Ovary (tissue), 9 donors: ENCODE results near the gene HKDC1. TPM values are rescaled to one million over a fixed set of nuclear protein-coding genes. Genes with fewer than 3 reads are reported as not detected.

Experiments used
- DNase-seq, 5 donors: peaks; one replicate each; pipeline ENCODE4 v3.0.0-alpha.2; 2019 to 2020
- H3K27ac ChIP-seq, 2 donors: fragments of 200-600 bp; one replicate each; pipeline versions ENCODE4 v1.5.1 to v1.8.0; 2019 to 2022
- H3K27me3 ChIP-seq: fragments of 200-600 bp; one replicate; pipeline ENCODE4 v1.8.0; 2022
- H3K36me3 ChIP-seq: fragments of 200-600 bp; sonication (generic); one replicate; pipeline ENCODE4 v1.5.1; 2019
- H3K4me1 ChIP-seq: one replicate; pipeline ENCODE4 v1.8.1; 2013; ENCODE audit warnings: mild to moderate bottlenecking, moderate library complexity; ENCODE audit not compliant: insufficient read depth
- H3K4me3 ChIP-seq: fragments of 200-600 bp; sonication (generic); one replicate; pipeline ENCODE4 v1.5.1; 2017
- H3K9me3 ChIP-seq, 2 donors: fragments of 200-600 bp in 1 of 2; sonication (generic) in 1 of 2; one replicate each; pipeline versions ENCODE4 v1.5.1 to v1.8.1; 2013 to 2019; ENCODE audit warnings: mild to moderate bottlenecking in 1 of 2, moderate library complexity in 1 of 2
- CTCF ChIP-seq, 3 donors: fragments of 450-650 bp in 2 of 3; fragments of 200-600 bp in 1 of 3; IDR thresholded peaks; one replicate each; pipeline versions ENCODE4 v1.5.1 to v1.8.0; 2016 to 2022; ENCODE audit warnings: antibody characterized with exemption in 3 of 3, mild to moderate bottlenecking in 1 of 3
- EP300 ChIP-seq: sonication (generic); formaldehyde crosslinking; IDR thresholded peaks from one replicate; pipeline ENCODE4 v1.6.1; 2017; ENCODE audit warnings: antibody characterized with exemption
- POLR2A ChIP-seq: fragments of 450-650 bp; IDR thresholded peaks from one replicate; pipeline ENCODE4 v1.6.1; 2017; ENCODE audit warnings: antibody characterized with exemption, mild to moderate bottlenecking, moderate library complexity
- WGBS, 3 donors: extraction: QIAGEN DNeasy Blood & Tissue Kit in 1 of 3; methylation state at CpG; one replicate each; pipeline versions ENCODE4 v1.1.5 to v1.1.7; 2013 to 2017; 5-methylcytosine and 5-hydroxymethylcytosine counted together
- intact Hi-C, 4 donors: fragments of 100-400 bp; cut with DNase I; formaldehyde crosslinking; loops; one replicate each; pipeline versions ENCODE4 v1.11.0 to v1.15.1; 2022 to 2023
- polyA plus RNA-seq, 2 donors: library from polyadenylated mRNA; stranded (reverse); fragments of 200-250 nt in 1 of 2; fragments of 350-450 nt in 1 of 2; fragmentation: Illumina TruSeq in 1 of 2; extraction: RNeasy Lipid Tissue Mini Kit (QIAGEN cat#74804) in 1 of 2; gene quantifications; one replicate each; pipeline ENCODE4 v1.2.3, GENCODE V29; 2013 to 2014
- total RNA-seq, 7 donors: library from RNA; depleted of rRNA in 2 of 7; stranded (reverse); fragments of >200 nt in 2 of 7; fragmentation: NEBNext Ultra II Directional in 3 of 7; extraction: Animal tissue kit (Norgen Biotek cat#: 25700) in 3 of 7; gene quantifications; one replicate each; pipeline versions ENCODE4 v1.1.0 to v1.2.4, GENCODE V29; 2016 to 2023
- donor health status: DM: no; HTN: no; CAD: no; lungs with moderate emphysema.
- donor health status: DM: no; HTN: no; CAD: no.
- donor health status: Bipolar disorder and iron deficiency.
- donor health status: DM: yes; HTN: yes; CAD: no.
- donor health status: DM: no; HTN: no; CAD: no.
- donor health status: DM: yes; HTN: yes; CAD: no.

HKDC1 gene
- total and polyA plus RNA-seq, 9 donors, result 0.01 to 6.4 (median 0.94) TPM; not detected in 2

- WGBS, 3 donors, result 83 to 88% (median 85%) methylated on average over 4 of the region's 4 CpGs
- Histone ChIP-seq H3K9me3 (no peaks in the 10 kb centered on the region), H3K27me3 (no peaks in the 10 kb centered on the region), H3K36me3 (no peaks in the 10 kb centered on the region), H3K4me3 (no peak overlapping the region), H3K4me1 (peaks cover 3% of the 10 kb centered on the region), H3K27ac (no peak overlapping the region)
- no peak for TF ChIP-seq POLR2A
- TF ChIP-seq CTCF (IDR thresholded peaks at IDR 0.05), result no peak
- intact Hi-C loops, result no loop called here
- no peak for DNase-seq
Measured at GRCh38 chr10:69182005-69182404, 38.1 kb upstream of the HKDC1 start.

- TF ChIP-seq EP300, result no peak
- TF ChIP-seq CTCF (IDR thresholded peaks at IDR 0.05), result no peak
- TF ChIP-seq POLR2A, result no peak
- DNase-seq, result no peak
- Histone ChIP-seq H3K27me3 (no peaks in the 10 kb centered on the region), H3K4me1 (peaks cover 2% of the 10 kb centered on the region), H3K9me3 (no peaks in the 10 kb centered on the region), H3K36me3 (peaks cover 2% of the 10 kb centered on the region), H3K4me3 (no peak overlapping the region), H3K27ac (no peak overlapping the region)
- intact Hi-C loops, result no loop called here
- 70 to 86% (median 82%) methylated on average over 1 of the region's 1 CpG for WGBS, 3 donors
Measured at GRCh38 chr10:69186524-69186923, 33.6 kb upstream of the HKDC1 start.

GRCh38 chr10:69201045-69201444 lies 19.1 kb upstream of the HKDC1 start:
- Histone ChIP-seq H3K27ac (no peak overlapping the region), H3K36me3 (no peaks in the 10 kb centered on the region), H3K27me3 (no peaks in the 10 kb centered on the region), H3K9me3 (no peaks in the 10 kb centered on the region), H3K4me1 (no peaks in the 10 kb centered on the region), H3K4me3 (no peak overlapping the region)
- intact Hi-C loops, result no loop called here
- TF ChIP-seq EP300 (no peak), CTCF (IDR thresholded peaks at IDR 0.05) (no peak), POLR2A (no peak)
- 57 to 78% (median 74%) methylated on average over 2 of the region's 2 CpGs for WGBS, 3 donors
- no peak for DNase-seq

- intact Hi-C loops, result no loop called here
- Histone ChIP-seq H3K4me3 (no peak overlapping the region), H3K9me3 (no peaks in the 10 kb centered on the region), H3K4me1 (no peaks in the 10 kb centered on the region), H3K27ac (no peak overlapping the region), H3K27me3 (no peaks in the 10 kb centered on the region), H3K36me3 (no peaks in the 10 kb centered on the region)
- 75 to 79% (median 76%) methylated on average over 1 of the region's 1 CpG for WGBS, 3 donors
- TF ChIP-seq CTCF (IDR thresholded peaks at IDR 0.05) (no peak), EP300 (no peak)
- no peak for DNase-seq
Measured at GRCh38 chr10:69202332-69202731, 17.8 kb upstream of the HKDC1 start.

GRCh38 chr10:69208761-69209160 lies 11.4 kb upstream of the HKDC1 start:
- WGBS, 3 donors, result 83 to 86% (median 85%) methylated on average over 6 of the region's 6 CpGs

More at GRCh38 chr10:69208761-69209160, 11.4 kb upstream of the HKDC1 start:
- intact Hi-C loops, result no loop called here
- DNase-seq, result no peak
- no peak overlapping the region for H3K27ac ChIP-seq
- H3K4me1 ChIP-seq, result no peaks in the 10 kb centered on the region
- no peak for TF ChIP-seq POLR2A
- no peak for TF ChIP-seq EP300
- no peak for TF ChIP-seq CTCF (IDR thresholded peaks at IDR 0.05)
- no peaks in the 10 kb centered on the region for H3K27me3 ChIP-seq
- no peak overlapping the region for H3K4me3 ChIP-seq
- H3K36me3 ChIP-seq, result no peaks in the 10 kb centered on the region
- H3K9me3 ChIP-seq, result no peaks in the 10 kb centered on the region
